HG03378 (cell line): ENCODE measurements around the gene EPB41L3.
"Not testable (repeated sequence)": the region's sequence is repeated elsewhere in the genome, so short reads cannot be mapped to it uniquely, and the experiment has no call there.

ENCODE experiments used
- ATAC-seq: cut with Tn5 transposase; IDR thresholded peaks from one replicate; pipeline ENCODE4 v1.9.1; 2021; ENCODE audit warnings: mild to moderate bottlenecking, moderate library complexity; ENCODE audit not compliant: unreplicated experiment

The EPB41L3 gene

GRCh38 chr18:5543773-5544389 lies at the start of gene EPB41L3:
EPB41L3 (minus strand) TSS chr18:5543997; CDS start chr18:5489183, 54,814 bp downstream.
- no peak for ATAC-seq

GRCh38 chr18:5588529-5588928 lies 44.7 kb upstream of the EPB41L3 start:
- ATAC-seq: no peak

GRCh38 chr18:5585653-5586052 lies 41.9 kb upstream of the EPB41L3 start:
- ATAC-seq: no peak

- no peak for ATAC-seq
These were observed 41.1 kb upstream of the EPB41L3 start for GRCh38 chr18:5584746-5585417.

GRCh38 chr18:5582849-5583681 lies 39.3 kb upstream of the EPB41L3 start:
- no peak for ATAC-seq

GRCh38 chr18:5582076-5582475 lies 38.3 kb upstream of the EPB41L3 start:
- no peak for ATAC-seq

GRCh38 chr18:5574843-5575242 lies 31.0 kb upstream of the EPB41L3 start:
- ATAC-seq: no peak

- ATAC-seq: no peak
These were observed 27.9 kb upstream of the EPB41L3 start for GRCh38 chr18:5571666-5572065.

GRCh38 chr18:5570613-5571012 lies 26.8 kb upstream of the EPB41L3 start:
- not testable (repeated sequence) for ATAC-seq

- ATAC-seq: no peak
These were observed 24.6 kb upstream of the EPB41L3 start for GRCh38 chr18:5568416-5568815.

GRCh38 chr18:5558851-5559250 lies 15.1 kb upstream of the EPB41L3 start:
- ATAC-seq: no peak

GRCh38 chr18:5556310-5556974 lies 12.6 kb upstream of the EPB41L3 start:
- no peak for ATAC-seq

GRCh38 chr18:5554629-5555028 lies 10.8 kb upstream of the EPB41L3 start:
- ATAC-seq: no peak

GRCh38 chr18:5546660-5547059 lies 2.9 kb upstream of the EPB41L3 start:
- no peak for ATAC-seq

GRCh38 chr18:5543036-5543680 lies 639 bp downstream of the EPB41L3 start:
- no peak for ATAC-seq

GRCh38 chr18:5542515-5543035 lies 1.2 kb downstream of the EPB41L3 start:
- no peak for ATAC-seq

GRCh38 chr18:5541644-5542043 lies 2.2 kb downstream of the EPB41L3 start:
- ATAC-seq: no peak

GRCh38 chr18:5539391-5539790 lies 4.4 kb downstream of the EPB41L3 start:
- no peak for ATAC-seq

- ATAC-seq: no peak
These were observed 5.3 kb downstream of the EPB41L3 start for GRCh38 chr18:5538544-5538943.

- ATAC-seq: no peak
These were observed 5.9 kb downstream of the EPB41L3 start for GRCh38 chr18:5537860-5538259.

GRCh38 chr18:5534845-5535244 lies 9.0 kb downstream of the EPB41L3 start:
- no peak for ATAC-seq
